Fibroblast of villous mesenchyme (primary cell): Measurements from ENCODE around the gene RBL2. TPM values are rescaled to one million over a fixed set of nuclear protein-coding genes. Genes with fewer than 3 reads are reported as not detected.
A peak's percentile ranks its signal among the peaks of the same experiment; 100 is the strongest.
"Not testable (repeated sequence)": the region's sequence is repeated elsewhere in the genome, so short reads cannot be mapped to it uniquely, and the experiment has no call there.

Experiments used
- DNase-seq: peaks from one replicate; pipeline ENCODE4 v3.0.0-alpha.2; 2010; ENCODE audit warnings: low read depth
- H3K4me3 ChIP-seq: 2 replicates; pipeline ENCODE4 v1.5.1; 2011; ENCODE audit warnings: low read depth, mild to moderate bottlenecking, low read length
- CTCF ChIP-seq: IDR thresholded peaks from 2 replicates; pipeline ENCODE4 v1.5.1; 2012; ENCODE audit warnings: low read depth, mild to moderate bottlenecking, low read length; ENCODE audit not compliant: insufficient read depth
- total RNA-seq: library from RNA; depleted of rRNA; stranded (reverse); fragments of >200 nt; gene quantifications from 2 replicates; pipeline ENCODE4 v1.2.3, GENCODE V29; 2012

The RBL2 gene
- total RNA-seq, result 35.1 and 49.7 TPM in 2 replicates

GRCh38 chr16:53434377-53435065, at the start of gene RBL2:
RBL2 (plus strand) TSS chr16:53434471; CDS start chr16:53434557, 86 bp downstream.
- H3K4me3 ChIP-seq, result peak within 1 kb of the TSS; percentile 97
- TF ChIP-seq CTCF, result no peak
- DNase-seq, result peak; percentile 85

- H3K4me3 ChIP-seq, DNase-seq: not testable (repeated sequence)
These were observed 49.7 kb upstream of the RBL2 start for GRCh38 chr16:53384610-53385009.

- peak; percentile 17 for TF ChIP-seq CTCF
- H3K4me3 ChIP-seq, result no peak overlapping the region
- no peak for DNase-seq
These were observed 29.3 kb upstream of the RBL2 start for GRCh38 chr16:53404959-53405358.

GRCh38 chr16:53412549-53412948, 21.7 kb upstream of the RBL2 start:
- DNase-seq, result no peak
- no peak overlapping the region for H3K4me3 ChIP-seq
- TF ChIP-seq CTCF, result no peak

GRCh38 chr16:53413864-53414263, 20.4 kb upstream of the RBL2 start:
- no peak for TF ChIP-seq CTCF
- DNase-seq, result no peak
- H3K4me3 ChIP-seq, result no peak overlapping the region

- H3K4me3 ChIP-seq, result no peak overlapping the region
- no peak for TF ChIP-seq CTCF
These were observed 19.9 kb upstream of the RBL2 start for GRCh38 chr16:53414381-53414780.

GRCh38 chr16:53415504-53415903, 18.8 kb upstream of the RBL2 start:
- peak; percentile 39 for DNase-seq
- H3K4me3 ChIP-seq, result no peak overlapping the region
- no peak for TF ChIP-seq CTCF

More at GRCh38 chr16:53414381-53414780, 19.9 kb upstream of the RBL2 start:
- DNase-seq, result no peak
